ENCODE data around the gene FTO. TPM values are rescaled to one million over a fixed set of nuclear protein-coding genes. Genes with fewer than 3 reads are reported as not detected.
"Not testable (repeated sequence)": the region's sequence is repeated elsewhere in the genome, so short reads cannot be mapped to it uniquely, and the experiment has no call there.

The FTO gene
- total RNA-seq (2014; rRNA removed; shearing (Covaris generic)), result 16.1 and 43.0 TPM in 2 replicates

- DNase-seq (ENCODE audit: low spot score), result peak; percentile 99
- in situ Hi-C loops (cut with HindIII; ENCODE audit: low sequenced_read_pairs), result no loop called here
Measured at GRCh38 chr16:53703590-53704444, at the start of gene FTO, which contains the start of gene RPGRIP1L. FTO (plus strand) TSS chr16:53704156. RPGRIP1L (minus strand) TSS chr16:53703859; CDS start chr16:53700723, 3,136 bp downstream.

- in situ Hi-C loops (cut with HindIII; ENCODE audit: low sequenced_read_pairs), result no loop called here
- no peak for DNase-seq (ENCODE audit: low spot score)
Measured at GRCh38 chr16:53654946-53655345, 49.0 kb upstream of the FTO start.

GRCh38 chr16:53662072-53662471 is 41.9 kb upstream of the FTO start:
- in situ Hi-C loops (cut with HindIII; ENCODE audit: low sequenced_read_pairs), result no loop called here
- no peak for DNase-seq (ENCODE audit: low spot score)

GRCh38 chr16:53664724-53665345 is 39.1 kb upstream of the FTO start:
- in situ Hi-C loops (cut with HindIII; ENCODE audit: low sequenced_read_pairs), result no loop called here
- DNase-seq (ENCODE audit: low spot score), result no peak

GRCh38 chr16:53666786-53667415 is 37.1 kb upstream of the FTO start:
- in situ Hi-C loops (cut with HindIII; ENCODE audit: low sequenced_read_pairs), result no loop called here

GRCh38 chr16:53668869-53669268 is 35.1 kb upstream of the FTO start:
- in situ Hi-C loops (cut with HindIII; ENCODE audit: low sequenced_read_pairs), result no loop called here
- DNase-seq (ENCODE audit: low spot score), result no peak

More at GRCh38 chr16:53666786-53667415, 37.1 kb upstream of the FTO start:
- no peak for DNase-seq (ENCODE audit: low spot score)

GRCh38 chr16:53672461-53672860 is 31.5 kb upstream of the FTO start:
- in situ Hi-C loops (cut with HindIII; ENCODE audit: low sequenced_read_pairs), result no loop called here
- no peak for DNase-seq (ENCODE audit: low spot score)

- in situ Hi-C loops (cut with HindIII; ENCODE audit: low sequenced_read_pairs), result no loop called here
- no peak for DNase-seq (ENCODE audit: low spot score)
Measured at GRCh38 chr16:53673189-53673588, 30.8 kb upstream of the FTO start.

GRCh38 chr16:53678155-53678554 is 25.8 kb upstream of the FTO start:
- no peak for DNase-seq (ENCODE audit: low spot score)
- in situ Hi-C loops (cut with HindIII; ENCODE audit: low sequenced_read_pairs), result no loop called here

- DNase-seq (ENCODE audit: low spot score), result no peak
- in situ Hi-C loops (cut with HindIII; ENCODE audit: low sequenced_read_pairs), result no loop called here
Measured at GRCh38 chr16:53678756-53679343, 25.1 kb upstream of the FTO start.

- in situ Hi-C loops (cut with HindIII; ENCODE audit: low sequenced_read_pairs), result no loop called here
- DNase-seq (ENCODE audit: low spot score), result no peak
Measured at GRCh38 chr16:53680756-53681155, 23.2 kb upstream of the FTO start.

GRCh38 chr16:53681354-53681753 is 22.6 kb upstream of the FTO start:
- no peak for DNase-seq (ENCODE audit: low spot score)
- in situ Hi-C loops (cut with HindIII; ENCODE audit: low sequenced_read_pairs), result no loop called here

- DNase-seq (ENCODE audit: low spot score); in situ Hi-C loops (cut with HindIII; ENCODE audit: low sequenced_read_pairs): not testable (repeated sequence)
Measured at GRCh38 chr16:53685334-53685733, 18.6 kb upstream of the FTO start.

- in situ Hi-C loops (cut with HindIII; ENCODE audit: low sequenced_read_pairs), result no loop called here
- no peak for DNase-seq (ENCODE audit: low spot score)
Measured at GRCh38 chr16:53686710-53687109, 17.2 kb upstream of the FTO start.

- no peak for DNase-seq (ENCODE audit: low spot score)
- in situ Hi-C loops (cut with HindIII; ENCODE audit: low sequenced_read_pairs), result no loop called here
Measured at GRCh38 chr16:53689636-53690035, 14.3 kb upstream of the FTO start.

- DNase-seq (ENCODE audit: low spot score), result no peak
- in situ Hi-C loops (cut with HindIII; ENCODE audit: low sequenced_read_pairs), result no loop called here
Measured at GRCh38 chr16:53690771-53691170, 13.2 kb upstream of the FTO start.

- no peak for DNase-seq (ENCODE audit: low spot score)
- in situ Hi-C loops (cut with HindIII; ENCODE audit: low sequenced_read_pairs), result no loop called here
Measured at GRCh38 chr16:53692146-53692545, 11.8 kb upstream of the FTO start.

- in situ Hi-C loops (cut with HindIII; ENCODE audit: low sequenced_read_pairs), result no loop called here
- DNase-seq (ENCODE audit: low spot score), result no peak
Measured at GRCh38 chr16:53693320-53693719, 10.6 kb upstream of the FTO start.

- in situ Hi-C loops (cut with HindIII; ENCODE audit: low sequenced_read_pairs), result no loop called here
- no peak for DNase-seq (ENCODE audit: low spot score)
Measured at GRCh38 chr16:53695070-53695469, 8.9 kb upstream of the FTO start.

GRCh38 chr16:53698271-53698670 is 5.7 kb upstream of the FTO start:
- DNase-seq (ENCODE audit: low spot score); in situ Hi-C loops (cut with HindIII; ENCODE audit: low sequenced_read_pairs): not testable (repeated sequence)
